HEK293 (cell line): Measurements from ENCODE around the gene SERPING1.

Experiments
- EGR2 ChIP-seq: fragments of 450-650 bp; formaldehyde crosslinking; IDR thresholded peaks from 2 replicates; pipeline ENCODE4 v1.5.1; 2016; ENCODE audit warnings: low read depth, missing biosample characterization, missing genetic modification characterization
- IKZF3 ChIP-seq: fragments of 450-650 bp; IDR thresholded peaks from 2 replicates; pipeline ENCODE4 v1.5.0; 2018; ENCODE audit warnings: missing biosample characterization, mild to moderate bottlenecking, missing genetic modification characterization, moderate library complexity
- KLF1 ChIP-seq: fragments of 450-650 bp; formaldehyde crosslinking; IDR thresholded peaks from 2 replicates; pipeline ENCODE4 v1.5.1; 2016; ENCODE audit warnings: missing biosample characterization, missing genetic modification characterization
- KLF7 ChIP-seq: fragments of 450-650 bp; formaldehyde crosslinking; IDR thresholded peaks from 2 replicates; pipeline ENCODE4 v1.5.1; 2016; ENCODE audit warnings: missing biosample characterization, missing genetic modification characterization, borderline replicate concordance
- KLF8 ChIP-seq: fragments of 450-650 bp; formaldehyde crosslinking; IDR thresholded peaks from 2 replicates; pipeline ENCODE4 v1.5.1; 2016; ENCODE audit warnings: missing biosample characterization, missing genetic modification characterization
- MYNN ChIP-seq: fragments of 450-650 bp; formaldehyde crosslinking; IDR thresholded peaks from 2 replicates; pipeline ENCODE4 v1.5.1; 2016; ENCODE audit warnings: missing biosample characterization, missing genetic modification characterization, borderline replicate concordance
- PRDM1 ChIP-seq: fragments of 450-650 bp; formaldehyde crosslinking; IDR thresholded peaks from 2 replicates; pipeline ENCODE4; 2016; ENCODE audit warnings: missing biosample characterization, missing genetic modification characterization
- REPIN1 ChIP-seq: fragments of 450-650 bp; formaldehyde crosslinking; IDR thresholded peaks from 2 replicates; pipeline ENCODE4 v1.5.1; 2017; ENCODE audit warnings: missing biosample characterization, missing genetic modification characterization, low read depth
- TRIM28 ChIP-seq: IDR thresholded peaks from 2 replicates; pipeline ENCODE4 v1.6.1; 2011; ENCODE audit warnings: low read length, control low read depth, borderline replicate concordance
- YY2 ChIP-seq: fragments of 450-650 bp; formaldehyde crosslinking; IDR thresholded peaks from 2 replicates; pipeline ENCODE4 v1.5.1; 2016; ENCODE audit warnings: missing biosample characterization, missing genetic modification characterization
- ZBTB17 ChIP-seq: fragments of 450-650 bp; formaldehyde crosslinking; IDR thresholded peaks from 2 replicates; pipeline ENCODE4 v1.5.1; 2016; ENCODE audit warnings: missing biosample characterization, missing genetic modification characterization
- ZBTB21 ChIP-seq: fragments of 450-650 bp; formaldehyde crosslinking; IDR thresholded peaks from 2 replicates; pipeline ENCODE4 v1.5.1; 2017; ENCODE audit warnings: missing biosample characterization, missing genetic modification characterization
- ZBTB48 ChIP-seq: fragments of 450-650 bp; formaldehyde crosslinking; IDR thresholded peaks from 2 replicates; pipeline ENCODE4 v1.5.1; 2016; ENCODE audit warnings: missing biosample characterization, missing genetic modification characterization
- ZFP3 ChIP-seq: fragments of 450-650 bp; formaldehyde crosslinking; IDR thresholded peaks from 2 replicates; pipeline ENCODE4 v1.5.1; 2016; ENCODE audit warnings: low read depth, missing biosample characterization, missing genetic modification characterization
- ZFP41 ChIP-seq: fragments of 450-650 bp; formaldehyde crosslinking; IDR thresholded peaks from 2 replicates; pipeline ENCODE4 v1.5.1; 2016; ENCODE audit warnings: missing biosample characterization, missing genetic modification characterization, borderline replicate concordance
- ZNF132 ChIP-seq: fragments of 450-650 bp; formaldehyde crosslinking; IDR thresholded peaks from 2 replicates; pipeline ENCODE4 v1.5.1; 2017; ENCODE audit warnings: missing biosample characterization, missing genetic modification characterization, borderline replicate concordance
- ZNF155 ChIP-seq: fragments of 450-650 bp; formaldehyde crosslinking; IDR thresholded peaks from 2 replicates; pipeline ENCODE4 v1.5.1; 2016; ENCODE audit warnings: missing biosample characterization, missing genetic modification characterization
- ZNF16 ChIP-seq: fragments of 450-650 bp; formaldehyde crosslinking; IDR thresholded peaks from 2 replicates; pipeline ENCODE4 v1.5.1; 2016; ENCODE audit warnings: low read depth, missing biosample characterization, missing genetic modification characterization
- ZNF266 ChIP-seq: fragments of 450-650 bp; formaldehyde crosslinking; IDR thresholded peaks from 2 replicates; pipeline ENCODE4 v1.5.1; 2016; ENCODE audit warnings: missing biosample characterization, missing genetic modification characterization, low read depth
- ZNF335 ChIP-seq: fragments of 450-650 bp; formaldehyde crosslinking; conservative IDR thresholded peaks from 2 replicates; pipeline ENCODE4 v1.5.1; 2016; ENCODE audit warnings: missing biosample characterization, missing genetic modification characterization
- ZNF354C ChIP-seq: fragments of 450-650 bp; formaldehyde crosslinking; IDR thresholded peaks from 2 replicates; pipeline ENCODE4 v1.5.1; 2016; ENCODE audit warnings: missing biosample characterization, missing genetic modification characterization, low read depth, borderline replicate concordance
- ZNF366 ChIP-seq: fragments of 450-650 bp; formaldehyde crosslinking; conservative IDR thresholded peaks from 2 replicates; pipeline ENCODE4 v1.5.1; 2016; ENCODE audit warnings: missing biosample characterization, missing genetic modification characterization
- ZNF514 ChIP-seq: fragments of 450-650 bp; formaldehyde crosslinking; IDR thresholded peaks from 2 replicates; pipeline ENCODE4 v1.5.1; 2016; ENCODE audit warnings: missing biosample characterization, missing genetic modification characterization
- ZNF529 ChIP-seq: fragments of 450-650 bp; formaldehyde crosslinking; IDR thresholded peaks from 2 replicates; pipeline ENCODE4 v1.5.1; 2017; ENCODE audit warnings: missing genetic modification characterization, missing biosample characterization; ENCODE audit not compliant: insufficient replicate concordance
- ZNF658 ChIP-seq: fragments of 450-650 bp; formaldehyde crosslinking; IDR thresholded peaks from 2 replicates; pipeline ENCODE4; 2016; ENCODE audit warnings: missing biosample characterization, missing genetic modification characterization
- ZNF670 ChIP-seq: fragments of 450-650 bp; formaldehyde crosslinking; IDR thresholded peaks from 2 replicates; pipeline ENCODE4 v1.5.1; 2016; ENCODE audit warnings: missing biosample characterization, missing genetic modification characterization, low read depth
- ZNF843 ChIP-seq: fragments of 450-650 bp; formaldehyde crosslinking; IDR thresholded peaks from 2 replicates; pipeline ENCODE4 v1.5.1; 2016; ENCODE audit warnings: missing biosample characterization, missing genetic modification characterization
- ZSCAN16 ChIP-seq: fragments of 450-650 bp; formaldehyde crosslinking; IDR thresholded peaks from 2 replicates; pipeline ENCODE4 v1.5.1; 2016; ENCODE audit warnings: missing biosample characterization, missing genetic modification characterization
- TF ChIP-seq, protein P1 (sequence below): fragments of 450-650 bp; formaldehyde crosslinking; IDR thresholded peaks from 2 replicates; pipeline ENCODE4 v1.5.1; 2017; ENCODE audit warnings: missing biosample characterization, missing genetic modification characterization
- TF ChIP-seq, protein P2 (sequence below): fragments of 450-650 bp; formaldehyde crosslinking; IDR thresholded peaks from 2 replicates; pipeline ENCODE4 v1.5.1; 2016; ENCODE audit warnings: missing biosample characterization, missing genetic modification characterization
- TF ChIP-seq, protein P3 (sequence below): fragments of 450-650 bp; formaldehyde crosslinking; IDR thresholded peaks from 2 replicates; pipeline ENCODE4 v1.5.1; 2016; ENCODE audit warnings: missing biosample characterization, missing genetic modification characterization, low read depth
- TF ChIP-seq, protein P4 (sequence below): fragments of 450-650 bp; formaldehyde crosslinking; IDR thresholded peaks from 2 replicates; pipeline ENCODE4 v1.5.1; 2016; ENCODE audit warnings: missing biosample characterization, missing genetic modification characterization
- TF ChIP-seq, protein P5 (sequence below): fragments of 450-650 bp; formaldehyde crosslinking; IDR thresholded peaks from 2 replicates; pipeline ENCODE4 v1.5.1; 2017; ENCODE audit warnings: missing biosample characterization, missing genetic modification characterization

SERPING1 gene

DNA sequence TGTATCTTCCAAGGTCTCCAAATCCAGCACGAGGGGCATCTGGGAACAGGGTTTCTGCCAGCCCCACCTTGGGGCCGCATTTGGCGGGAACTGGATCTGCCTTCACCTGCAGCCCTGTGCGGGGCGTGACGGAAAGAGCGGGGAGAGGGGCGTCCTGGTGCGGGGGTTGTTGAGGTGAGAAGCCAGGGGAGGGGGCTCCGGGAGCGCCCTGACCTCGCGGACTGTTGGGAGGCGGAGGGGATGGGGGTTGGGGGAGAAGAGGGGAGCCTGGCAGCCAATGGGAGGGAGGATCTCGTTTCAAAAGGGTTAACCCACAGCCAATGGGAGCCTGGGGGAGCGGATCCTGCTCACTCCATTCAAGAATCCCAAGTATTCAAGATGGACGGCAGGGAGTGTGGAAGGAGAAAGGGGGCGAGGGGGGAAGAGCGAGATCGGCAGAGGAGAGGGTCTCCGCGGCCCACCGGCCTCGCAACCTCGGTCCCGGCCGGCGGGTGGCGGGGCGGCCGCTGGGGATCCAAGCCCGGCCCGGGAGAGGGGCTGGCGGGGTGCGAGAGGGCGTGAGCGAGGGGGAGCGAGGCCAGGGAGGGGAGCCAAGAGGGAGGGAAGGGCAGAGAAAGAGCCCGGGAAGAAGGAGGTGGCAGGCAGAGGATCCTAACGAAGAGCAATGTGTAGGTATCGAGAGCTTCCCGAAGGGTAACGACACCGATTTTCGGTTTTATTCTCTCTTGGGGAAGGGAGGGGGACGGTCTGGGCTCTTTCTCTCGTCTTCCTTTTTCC is 40.7 kb downstream of the SERPING1 start (continued):
- TF ChIP-seq PRDM1 (tag by site-specific recombination) (peak; percentile 51; the same call in 1 of the 2 replicates), ZSCAN16 (tag by site-specific recombination) (no peak), ZNF16 (tag by site-specific recombination) (no peak), ZBTB48 (tag by site-specific recombination) (no peak), ZNF843 (tag by site-specific recombination) (no peak), EGR2 (tag by site-specific recombination) (no peak), ZNF132 (tag by site-specific recombination) (no peak), TRIM28 (no peak), KLF8 (tag by site-specific recombination) (peak; percentile 78; the same call in 1 of the 2 replicates), IKZF3 (tag by site-specific recombination) (peak; percentile 69), KLF1 (tag by site-specific recombination) (peak; percentile 21; the same call in 1 of the 2 replicates), KLF7 (no peak), YY2 (tag by site-specific recombination) (peak; percentile 65), ZBTB21 (tag by site-specific recombination) (no peak), MYNN (tag by site-specific recombination) (no peak), ZNF155 (tag by site-specific recombination) (no peak), ZNF670 (tag by site-specific recombination) (no peak), ZNF514 (no peak), ZBTB17 (tag by site-specific recombination) (peak; percentile 32; the same call in 1 of the 2 replicates), ZNF366 (tag by site-specific recombination) (peak; percentile 74), ZNF529 (tag by site-specific recombination) (no peak), REPIN1 (no peak), ZFP3 (tag by site-specific recombination) (no peak), ZNF335 (peak; percentile 24; the same call in 1 of the 2 replicates), ZNF266 (tag by site-specific recombination) (no peak), ZNF354C (tag by site-specific recombination) (no peak), ZFP41 (no peak), ZNF658 (tag by site-specific recombination) (no peak)
- TF ChIP-seq, protein P1, sequence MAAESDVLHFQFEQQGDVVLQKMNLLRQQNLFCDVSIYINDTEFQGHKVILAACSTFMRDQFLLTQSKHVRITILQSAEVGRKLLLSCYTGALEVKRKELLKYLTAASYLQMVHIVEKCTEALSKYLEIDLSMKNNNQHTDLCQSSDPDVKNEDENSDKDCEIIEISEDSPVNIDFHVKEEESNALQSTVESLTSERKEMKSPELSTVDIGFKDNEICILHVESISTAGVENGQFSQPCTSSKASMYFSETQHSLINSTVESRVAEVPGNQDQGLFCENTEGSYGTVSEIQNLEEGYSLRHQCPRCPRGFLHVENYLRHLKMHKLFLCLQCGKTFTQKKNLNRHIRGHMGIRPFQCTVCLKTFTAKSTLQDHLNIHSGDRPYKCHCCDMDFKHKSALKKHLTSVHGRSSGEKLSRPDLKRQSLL, result no peak
- TF ChIP-seq, protein P2, sequence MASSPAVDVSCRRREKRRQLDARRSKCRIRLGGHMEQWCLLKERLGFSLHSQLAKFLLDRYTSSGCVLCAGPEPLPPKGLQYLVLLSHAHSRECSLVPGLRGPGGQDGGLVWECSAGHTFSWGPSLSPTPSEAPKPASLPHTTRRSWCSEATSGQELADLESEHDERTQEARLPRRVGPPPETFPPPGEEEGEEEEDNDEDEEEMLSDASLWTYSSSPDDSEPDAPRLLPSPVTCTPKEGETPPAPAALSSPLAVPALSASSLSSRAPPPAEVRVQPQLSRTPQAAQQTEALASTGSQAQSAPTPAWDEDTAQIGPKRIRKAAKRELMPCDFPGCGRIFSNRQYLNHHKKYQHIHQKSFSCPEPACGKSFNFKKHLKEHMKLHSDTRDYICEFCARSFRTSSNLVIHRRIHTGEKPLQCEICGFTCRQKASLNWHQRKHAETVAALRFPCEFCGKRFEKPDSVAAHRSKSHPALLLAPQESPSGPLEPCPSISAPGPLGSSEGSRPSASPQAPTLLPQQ (tag by site-specific recombination), result no peak
- TF ChIP-seq, protein P3, sequence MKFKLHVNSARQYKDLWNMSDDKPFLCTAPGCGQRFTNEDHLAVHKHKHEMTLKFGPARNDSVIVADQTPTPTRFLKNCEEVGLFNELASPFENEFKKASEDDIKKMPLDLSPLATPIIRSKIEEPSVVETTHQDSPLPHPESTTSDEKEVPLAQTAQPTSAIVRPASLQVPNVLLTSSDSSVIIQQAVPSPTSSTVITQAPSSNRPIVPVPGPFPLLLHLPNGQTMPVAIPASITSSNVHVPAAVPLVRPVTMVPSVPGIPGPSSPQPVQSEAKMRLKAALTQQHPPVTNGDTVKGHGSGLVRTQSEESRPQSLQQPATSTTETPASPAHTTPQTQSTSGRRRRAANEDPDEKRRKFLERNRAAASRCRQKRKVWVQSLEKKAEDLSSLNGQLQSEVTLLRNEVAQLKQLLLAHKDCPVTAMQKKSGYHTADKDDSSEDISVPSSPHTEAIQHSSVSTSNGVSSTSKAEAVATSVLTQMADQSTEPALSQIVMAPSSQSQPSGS, result no peak
- TF ChIP-seq, protein P4, sequence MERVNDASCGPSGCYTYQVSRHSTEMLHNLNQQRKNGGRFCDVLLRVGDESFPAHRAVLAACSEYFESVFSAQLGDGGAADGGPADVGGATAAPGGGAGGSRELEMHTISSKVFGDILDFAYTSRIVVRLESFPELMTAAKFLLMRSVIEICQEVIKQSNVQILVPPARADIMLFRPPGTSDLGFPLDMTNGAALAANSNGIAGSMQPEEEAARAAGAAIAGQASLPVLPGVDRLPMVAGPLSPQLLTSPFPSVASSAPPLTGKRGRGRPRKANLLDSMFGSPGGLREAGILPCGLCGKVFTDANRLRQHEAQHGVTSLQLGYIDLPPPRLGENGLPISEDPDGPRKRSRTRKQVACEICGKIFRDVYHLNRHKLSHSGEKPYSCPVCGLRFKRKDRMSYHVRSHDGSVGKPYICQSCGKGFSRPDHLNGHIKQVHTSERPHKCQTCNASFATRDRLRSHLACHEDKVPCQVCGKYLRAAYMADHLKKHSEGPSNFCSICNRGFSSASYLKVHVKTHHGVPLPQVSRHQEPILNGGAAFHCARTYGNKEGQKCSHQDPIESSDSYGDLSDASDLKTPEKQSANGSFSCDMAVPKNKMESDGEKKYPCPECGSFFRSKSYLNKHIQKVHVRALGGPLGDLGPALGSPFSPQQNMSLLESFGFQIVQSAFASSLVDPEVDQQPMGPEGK (tag by site-specific recombination), result peak; percentile 60; the same call in 1 of the 2 replicates
- TF ChIP-seq, protein P5, sequence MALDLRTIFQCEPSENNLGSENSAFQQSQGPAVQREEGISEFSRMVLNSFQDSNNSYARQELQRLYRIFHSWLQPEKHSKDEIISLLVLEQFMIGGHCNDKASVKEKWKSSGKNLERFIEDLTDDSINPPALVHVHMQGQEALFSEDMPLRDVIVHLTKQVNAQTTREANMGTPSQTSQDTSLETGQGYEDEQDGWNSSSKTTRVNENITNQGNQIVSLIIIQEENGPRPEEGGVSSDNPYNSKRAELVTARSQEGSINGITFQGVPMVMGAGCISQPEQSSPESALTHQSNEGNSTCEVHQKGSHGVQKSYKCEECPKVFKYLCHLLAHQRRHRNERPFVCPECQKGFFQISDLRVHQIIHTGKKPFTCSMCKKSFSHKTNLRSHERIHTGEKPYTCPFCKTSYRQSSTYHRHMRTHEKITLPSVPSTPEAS (tag by site-specific recombination), result no peak
